Natural killer cell treated with Interleukin-12 subunit alpha and Interleukin-12 subunit beta and Interleukin-15 and Interleukin-18, amount 100 ng/mL, for 72 hours (primary cell): ENCODE measurements around the gene GALNT1. TPM values are rescaled to one million over a fixed set of nuclear protein-coding genes. Genes with fewer than 3 reads are reported as not detected.

Source experiments
- ATAC-seq, 2 donors: fragments of 150-1000 bp; cut with Tn5 transposase in 1 of 2; sonication (Bioruptor Pico), chemical (Tn5 transposase) in 1 of 2; 2 replicates each; pipeline ENCODE4 v1.10.0; 2021
- DNase-seq: peaks from one replicate; pipeline ENCODE4 v3.0.0; 2022; ENCODE audit warnings: low spot score
- H3K27ac Mint-ChIP-seq, 2 donors: 1 replicate in 1 of 2; 2 replicates in 1 of 2; pipeline ENCODE4 v1.8.0; 2022; ENCODE audit warnings: mixed read lengths in 2 of 2, mild to moderate bottlenecking in 1 of 2, moderate library complexity in 1 of 2
- H3K27me3 Mint-ChIP-seq, 2 donors: 1 replicate in 1 of 2; 2 replicates in 1 of 2; pipeline ENCODE4 v1.8.0; 2022; ENCODE audit warnings: mixed read lengths in 2 of 2
- H3K36me3 Mint-ChIP-seq: one replicate; pipeline ENCODE4 v1.8.0; 2022; ENCODE audit warnings: mixed read lengths
- H3K4me1 Mint-ChIP-seq, 2 donors: 1 replicate in 1 of 2; 2 replicates in 1 of 2; pipeline ENCODE4 v1.8.0; 2022; ENCODE audit warnings: low read depth in 2 of 2, mixed read lengths in 2 of 2, mild to moderate bottlenecking in 1 of 2
- H3K4me3 Mint-ChIP-seq: one replicate; pipeline ENCODE4 v1.8.0; 2022; ENCODE audit warnings: mixed read lengths
- H3K9me3 Mint-ChIP-seq: 2 replicates; pipeline ENCODE4 v1.8.0; 2022; ENCODE audit warnings: mixed read lengths
- total RNA-seq, 2 donors: library from RNA; stranded (reverse); gene quantifications; one replicate each; pipeline ENCODE4 v1.2.3, GENCODE V29; 2022

Gene GALNT1
- total RNA-seq, 2 donors from 2014 or later = 60.2 to 72.7 TPM

DNA sequence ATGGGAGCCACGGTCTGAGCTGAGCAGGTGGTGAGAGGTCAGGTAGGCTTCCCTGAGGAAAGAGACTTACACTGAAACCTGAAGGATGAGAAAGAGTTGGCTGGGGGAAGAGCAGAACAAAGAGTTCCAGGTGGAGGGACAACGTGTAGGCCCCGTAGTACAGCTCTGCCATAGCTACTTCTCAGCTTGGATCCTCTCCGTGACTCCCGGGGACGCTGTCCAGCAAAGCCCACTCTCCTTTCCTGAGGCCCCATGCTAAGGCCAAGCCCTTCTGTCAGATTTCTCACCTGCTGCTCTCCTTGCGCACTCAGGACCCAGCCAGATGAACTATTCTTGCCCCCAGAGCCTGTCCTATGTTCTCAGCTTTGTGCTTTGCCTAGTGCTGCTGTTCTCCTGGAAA, 173.8 kb downstream of the GALNT1 start:
- DNase-seq = no peak
- H3K27ac Mint-ChIP-seq = no peak overlapping the region
- H3K27me3 Mint-ChIP-seq = peaks cover 12 to 30% of the 10 kb centered on the region in 2 donors
- H3K9me3 Mint-ChIP-seq = no peaks in the 10 kb centered on the region
- no peaks in the 10 kb centered on the region for H3K4me1 Mint-ChIP-seq
- no peak overlapping the region for H3K4me3 Mint-ChIP-seq
- no peaks in the 10 kb centered on the region for H3K36me3 Mint-ChIP-seq
- ATAC-seq = no peak

DNA sequence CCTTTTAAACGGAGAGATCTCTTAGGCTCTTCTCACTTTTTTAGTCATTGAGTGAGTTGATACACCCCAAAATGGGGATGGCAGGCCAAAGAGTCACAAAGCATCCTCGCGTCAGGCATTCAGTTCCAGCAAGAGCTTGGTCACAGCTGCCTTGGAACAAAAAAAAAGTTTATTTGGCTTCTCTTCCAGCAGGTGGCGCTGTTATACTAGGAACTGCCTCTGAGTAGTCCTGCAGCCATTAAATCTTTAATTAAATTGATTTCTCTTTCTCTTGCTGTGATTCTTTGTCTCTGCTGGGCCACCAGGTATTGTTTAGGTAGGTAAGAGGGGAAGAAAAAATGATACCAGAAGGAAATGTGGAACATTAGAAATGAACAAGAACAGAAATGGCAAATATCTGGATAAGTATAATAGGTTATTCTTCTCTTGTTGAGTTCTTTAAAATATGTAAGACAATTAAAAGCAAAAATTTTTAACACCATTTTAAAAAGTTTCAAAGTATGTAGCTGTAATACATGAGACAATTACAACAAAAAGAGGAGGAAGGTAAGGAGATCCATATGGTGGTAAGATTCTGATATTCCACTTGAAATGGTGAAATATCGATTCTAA, 175.1 kb downstream of the GALNT1 start:
- Mint-ChIP-seq H3K4me1 (no peaks in the 10 kb centered on the region), H3K9me3 (no peaks in the 10 kb centered on the region), H3K27me3 (peaks cover 16 to 30% of the 10 kb centered on the region in 2 donors), H3K4me3 (no peak overlapping the region), H3K27ac (no peak overlapping the region), H3K36me3 (no peaks in the 10 kb centered on the region)
- DNase-seq = no peak
- ATAC-seq = peak; percentile 56 to 69

Other genes starting within 250 kb of the GALNT1 start
- 10 to 100 TPM; 32.9 to 63.1 TPM for gene ZNF24, start 237.3 kb upstream of the GALNT1 start, total RNA-seq
- gene ZNF396, start 204.4 kb upstream of the GALNT1 start, total RNA-seq = 1 to 10 TPM in 1 of 2 donors, under 1 TPM in 1; 0.52 to 1.3 TPM
- 10 to 100 TPM; 25.0 to 41.7 TPM for gene INO80C, start 83.8 kb upstream of the GALNT1 start, total RNA-seq